GM12874 (cell line): Measurements from ENCODE around the gene IL1RAPL2.

Experiments used
- CTCF ChIP-seq: IDR thresholded peaks from 2 replicates; pipeline ENCODE4 v1.5.1; 2011; ENCODE audit warnings: low read depth, mild to moderate bottlenecking, control low read depth, low read length, moderate library complexity; ENCODE audit not compliant: insufficient read depth

Gene IL1RAPL2

GRCh38 chrX:105618393-105619101 lies 1052.5 kb downstream of the IL1RAPL2 start:
- TF ChIP-seq CTCF = no peak

GRCh38 chrX:105634180-105634579 lies 1068.2 kb downstream of the IL1RAPL2 start:
- no peak for TF ChIP-seq CTCF

DNA sequence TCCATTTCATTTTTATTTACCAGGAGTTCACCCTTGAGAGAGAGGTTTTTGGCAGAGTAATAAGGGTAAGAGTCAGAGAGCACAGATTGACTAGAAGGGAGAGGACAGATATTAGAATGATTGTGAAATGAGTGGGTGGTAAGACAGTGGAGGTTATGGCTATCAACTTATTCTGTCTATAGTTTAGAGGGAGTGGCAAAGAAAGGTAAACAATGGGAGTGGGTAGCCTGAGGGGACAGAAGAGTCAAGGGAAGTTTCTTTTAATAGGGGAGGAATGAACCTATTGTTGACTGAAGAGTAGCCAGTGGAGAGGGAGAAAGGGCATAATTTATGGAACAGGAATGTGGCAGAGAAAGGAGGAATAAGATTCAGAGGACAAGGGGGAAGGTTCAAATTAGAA lies 1069.8 kb downstream of the IL1RAPL2 start:
- no peak for TF ChIP-seq CTCF

DNA sequence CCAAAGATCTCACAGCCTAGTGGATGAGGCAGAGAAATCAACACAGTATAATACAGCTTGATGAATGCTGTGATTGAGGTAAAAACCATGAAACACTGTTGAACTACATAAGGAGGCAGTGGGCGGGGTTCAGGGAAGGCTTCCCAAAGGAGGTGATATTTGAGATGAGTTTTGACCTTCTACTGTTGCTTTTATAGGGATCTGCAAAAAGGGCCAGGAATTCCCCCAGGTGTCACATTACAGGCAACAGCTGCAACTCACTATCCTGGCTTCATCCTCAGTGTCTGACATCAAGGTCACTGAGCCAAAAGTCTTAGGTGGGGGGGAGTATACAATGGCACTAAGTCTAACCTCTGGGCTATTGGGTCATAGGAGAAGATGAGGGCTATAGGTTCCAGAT lies 1070.7 kb downstream of the IL1RAPL2 start:
- TF ChIP-seq CTCF = no peak

DNA sequence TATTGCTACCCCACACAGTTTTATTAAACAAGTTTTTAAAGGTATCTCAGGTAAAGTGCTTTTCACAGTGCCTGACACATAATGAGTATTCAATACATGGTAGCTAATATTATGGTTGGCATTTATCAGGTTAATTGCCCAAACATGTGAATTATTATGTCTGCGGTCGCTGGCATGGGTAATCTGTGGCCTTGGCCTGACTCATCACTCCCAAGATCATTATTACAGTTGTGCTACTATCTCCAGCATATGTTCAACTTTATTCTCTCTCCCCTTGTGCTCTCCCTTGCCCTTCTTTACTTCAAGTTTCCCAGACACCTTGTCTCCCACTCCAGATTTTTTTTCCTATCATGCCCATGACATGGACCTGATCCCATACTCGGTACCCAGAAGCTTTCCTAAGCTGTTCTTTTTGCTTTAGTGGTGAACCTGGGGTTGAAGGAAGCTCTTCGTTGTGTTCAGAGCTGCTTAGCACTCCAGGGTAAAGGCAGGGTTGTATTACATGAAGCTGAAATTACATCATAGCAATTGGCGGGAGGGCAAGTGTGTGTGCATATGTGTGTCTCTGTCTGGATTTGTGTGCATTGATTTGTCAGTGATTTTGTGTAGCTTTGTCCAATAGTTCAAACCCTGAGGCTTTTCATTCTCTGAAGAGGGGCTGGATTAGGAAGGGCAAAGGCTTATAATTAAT lies 1079.8 kb downstream of the IL1RAPL2 start:
- TF ChIP-seq CTCF = no peak

- no peak for TF ChIP-seq CTCF
These were observed 1080.8 kb downstream of the IL1RAPL2 start for GRCh38 chrX:105646592-105647372.

DNA sequence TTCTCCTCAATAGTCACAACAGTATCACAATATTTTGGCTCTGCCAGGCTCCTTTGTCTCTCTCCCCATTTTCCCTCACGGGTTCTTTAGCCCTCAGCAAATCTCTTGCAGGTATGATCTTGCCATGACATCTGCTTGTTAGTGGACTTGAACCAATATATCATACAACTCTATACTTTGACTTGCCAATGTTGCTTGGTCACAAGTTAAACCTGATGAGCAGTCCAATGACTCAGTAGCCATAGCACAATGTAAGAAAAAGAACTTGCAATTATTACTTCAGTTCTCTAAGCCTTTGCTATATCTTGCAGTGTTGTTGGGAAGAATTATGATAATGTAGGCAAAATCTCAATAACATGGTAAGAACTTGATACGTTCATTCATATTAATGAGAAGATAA lies 1081.8 kb downstream of the IL1RAPL2 start:
- no peak for TF ChIP-seq CTCF
